Neural cell (in vitro differentiated cells): ENCODE measurements around the gene MGA.

Experiments used
- EP300 ChIP-seq: fragments of 450-650 bp; conservative IDR thresholded peaks from 2 replicates; pipeline ENCODE4 v1.6.1; 2014; ENCODE audit warnings: antibody characterized with exemption, mild to moderate bottlenecking, moderate library complexity; ENCODE audit not compliant: poor library complexity, severe bottlenecking
- EZH2 ChIP-seq: fragments of 200-600, 300-800 bp; shearing (Covaris generic), sonication (generic); IDR thresholded peaks from 2 replicates; pipeline ENCODE4 v1.6.1; 2014; ENCODE audit warnings: antibody characterized with exemption, low read length, borderline replicate concordance, mild to moderate bottlenecking; ENCODE audit not compliant: insufficient read depth, poor library complexity, severe bottlenecking
- MXI1 ChIP-seq: fragments of 450-650 bp; conservative IDR thresholded peaks from 2 replicates; pipeline ENCODE4 v1.6.1; 2014; ENCODE audit warnings: antibody characterized with exemption, mild to moderate bottlenecking; ENCODE audit not compliant: poor library complexity, severe bottlenecking
- POLR2AphosphoS5 ChIP-seq: IDR thresholded peaks from 2 replicates; pipeline ENCODE4 v1.6.1; 2012
- RAD21 ChIP-seq: fragments of 450-650 bp; conservative IDR thresholded peaks from 2 replicates; pipeline ENCODE4 v1.6.1; 2014; ENCODE audit warnings: antibody characterized with exemption, mild to moderate bottlenecking, moderate library complexity
- REST ChIP-seq: IDR thresholded peaks from 2 replicates; pipeline ENCODE4 v1.6.1; 2012; ENCODE audit warnings: borderline replicate concordance
- TAF1 ChIP-seq: IDR thresholded peaks from 2 replicates; pipeline ENCODE4 v1.6.1; 2012; ENCODE audit warnings: low read depth
- TF ChIP-seq, protein P1 (sequence below): fragments of 450-650 bp; IDR thresholded peaks from 2 replicates; pipeline ENCODE4 v1.5.1; 2014; ENCODE audit warnings: antibody characterized with exemption, mild to moderate bottlenecking, moderate library complexity; ENCODE audit not compliant: poor library complexity, severe bottlenecking

GRCh38 chr15:41775651-41776050, 115.4 kb downstream of the MGA start:
- TF ChIP-seq, protein P1, sequence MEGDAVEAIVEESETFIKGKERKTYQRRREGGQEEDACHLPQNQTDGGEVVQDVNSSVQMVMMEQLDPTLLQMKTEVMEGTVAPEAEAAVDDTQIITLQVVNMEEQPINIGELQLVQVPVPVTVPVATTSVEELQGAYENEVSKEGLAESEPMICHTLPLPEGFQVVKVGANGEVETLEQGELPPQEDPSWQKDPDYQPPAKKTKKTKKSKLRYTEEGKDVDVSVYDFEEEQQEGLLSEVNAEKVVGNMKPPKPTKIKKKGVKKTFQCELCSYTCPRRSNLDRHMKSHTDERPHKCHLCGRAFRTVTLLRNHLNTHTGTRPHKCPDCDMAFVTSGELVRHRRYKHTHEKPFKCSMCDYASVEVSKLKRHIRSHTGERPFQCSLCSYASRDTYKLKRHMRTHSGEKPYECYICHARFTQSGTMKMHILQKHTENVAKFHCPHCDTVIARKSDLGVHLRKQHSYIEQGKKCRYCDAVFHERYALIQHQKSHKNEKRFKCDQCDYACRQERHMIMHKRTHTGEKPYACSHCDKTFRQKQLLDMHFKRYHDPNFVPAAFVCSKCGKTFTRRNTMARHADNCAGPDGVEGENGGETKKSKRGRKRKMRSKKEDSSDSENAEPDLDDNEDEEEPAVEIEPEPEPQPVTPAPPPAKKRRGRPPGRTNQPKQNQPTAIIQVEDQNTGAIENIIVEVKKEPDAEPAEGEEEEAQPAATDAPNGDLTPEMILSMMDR, result no peak
- TF ChIP-seq MXI1 (no peak), REST (no peak), RAD21 (no peak), POLR2AphosphoS5 (no peak), EZH2 (no peak), EP300 (no peak), TAF1 (no peak)
